ENCODE measurements around the gene ING4. TPM values are rescaled to one million over a fixed set of nuclear protein-coding genes. Genes with fewer than 3 reads are reported as not detected.

ING4 gene
- total RNA-seq, 1 experiment from 2014 or later, result 20.1 TPM

- no CpG with 5 or more reads among the region's 3 CpGs for WGBS (ENCODE audit: extremely low coverage, insufficient read length, low lambda C conversion rate)
- no peaks in the 10 kb centered on the region for H3K9me3 Mint-ChIP-seq
These were observed 31.4 kb downstream of the ING4 start for GRCh38 chr12:6631549-6631961.

More at GRCh38 chr12:6631549-6631961, 31.4 kb downstream of the ING4 start:
- Histone ChIP-seq H2BK5ac (ENCODE audit: insufficient read length, low read length) (no peak overlapping the region), H4K5ac (ENCODE audit: insufficient read length, low read depth, low read length) (no peak overlapping the region), H4K20me1 (ENCODE audit: control insufficient read depth, insufficient read depth, insufficient read length) (no peaks in the 10 kb centered on the region), H3K4ac (ENCODE audit: low read depth, low read length) (no peak overlapping the region), H2BK120ac (ENCODE audit: low read depth, low read length, poor library complexity, severe bottlenecking) (no peak overlapping the region), H3T11ph (ENCODE audit: low read length) (no peak overlapping the region), H3K4me2 (ENCODE audit: insufficient read depth, insufficient read length, low read length) (no peak overlapping the region), H3K79me2 (ENCODE audit: insufficient read depth, low read length) (no peaks in the 10 kb centered on the region), H3K79me1 (ENCODE audit: insufficient read depth, low read depth, low read length, poor library complexity, severe bottlenecking) (no peaks in the 10 kb centered on the region), H3K18ac (ENCODE audit: insufficient read length, low read depth, low read length) (no peak overlapping the region), H3K56ac (ENCODE audit: insufficient read length, low read depth, low read length) (no peak overlapping the region), H2BK20ac (ENCODE audit: low read depth, low read length, poor library complexity, severe bottlenecking) (no peak overlapping the region), H3K23ac (ENCODE audit: insufficient read length, low read depth, low read length) (no peak overlapping the region), H3K14ac (ENCODE audit: insufficient read depth, low read length) (0 out of 2 replicates have a peak overlapping the region, but pooled peaks have one; percentile 19), H3K27me3 (ENCODE audit: insufficient read depth, low read length) (no peaks in the 10 kb centered on the region), H4K91ac (ENCODE audit: insufficient read length, low read depth, low read length) (no peak overlapping the region), H3K4me1 (ENCODE audit: insufficient read depth, low read length) (no peaks in the 10 kb centered on the region), H2AK5ac (ENCODE audit: insufficient read length, low read length) (no peak overlapping the region), H2BK15ac (ENCODE audit: low read depth, low read length) (no peak overlapping the region), H3K27ac (ENCODE audit: insufficient read length, low read depth, low read length) (no peak overlapping the region), H3K23me2 (ENCODE audit: insufficient read length, low read depth, low read length, poor library complexity, severe bottlenecking) (no peaks in the 10 kb centered on the region), H3K9me3 (ENCODE audit: control insufficient read depth, low read depth, low read length) (no peaks in the 10 kb centered on the region), H2AFZ (ENCODE audit: low read length) (no peak overlapping the region), H2BK12ac (ENCODE audit: insufficient read length, low read depth, low read length) (no peak overlapping the region), H4K8ac (replicated peaks; ENCODE audit: insufficient read length, low read depth, low read length) (no peak overlapping the region), H3K9ac (ENCODE audit: extremely low read depth, insufficient read length, low read length) (no peak overlapping the region)
- no peak for DNase-seq
- Mint-ChIP-seq H3K4me3 (no peak overlapping the region), H3K4me1 (peaks cover 19 to 30% of the 10 kb centered on the region in 2 experiments), H3K27me3 (ENCODE audit: low read depth) (peaks cover 13% of the 10 kb centered on the region), H3K36me3 (ENCODE audit: insufficient read depth in 1 of 3, low read depth in 3 of 3) (no peaks in the 10 kb centered on the region), H3K27ac (0 out of 7 replicates have a peak overlapping the region, but pooled peaks of 1 of the 3 experiments have one; percentile 14)
- TF ChIP-seq, protein P1, sequence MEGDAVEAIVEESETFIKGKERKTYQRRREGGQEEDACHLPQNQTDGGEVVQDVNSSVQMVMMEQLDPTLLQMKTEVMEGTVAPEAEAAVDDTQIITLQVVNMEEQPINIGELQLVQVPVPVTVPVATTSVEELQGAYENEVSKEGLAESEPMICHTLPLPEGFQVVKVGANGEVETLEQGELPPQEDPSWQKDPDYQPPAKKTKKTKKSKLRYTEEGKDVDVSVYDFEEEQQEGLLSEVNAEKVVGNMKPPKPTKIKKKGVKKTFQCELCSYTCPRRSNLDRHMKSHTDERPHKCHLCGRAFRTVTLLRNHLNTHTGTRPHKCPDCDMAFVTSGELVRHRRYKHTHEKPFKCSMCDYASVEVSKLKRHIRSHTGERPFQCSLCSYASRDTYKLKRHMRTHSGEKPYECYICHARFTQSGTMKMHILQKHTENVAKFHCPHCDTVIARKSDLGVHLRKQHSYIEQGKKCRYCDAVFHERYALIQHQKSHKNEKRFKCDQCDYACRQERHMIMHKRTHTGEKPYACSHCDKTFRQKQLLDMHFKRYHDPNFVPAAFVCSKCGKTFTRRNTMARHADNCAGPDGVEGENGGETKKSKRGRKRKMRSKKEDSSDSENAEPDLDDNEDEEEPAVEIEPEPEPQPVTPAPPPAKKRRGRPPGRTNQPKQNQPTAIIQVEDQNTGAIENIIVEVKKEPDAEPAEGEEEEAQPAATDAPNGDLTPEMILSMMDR (conservative IDR thresholded peaks at IDR 0.05), result no peak

All from H9 (cell line).